OCI-LY3 (cell line): ENCODE measurements around the gene NDUFV2.

Source experiments
- H2AFZ ChIP-seq: fragments of 200-600, 300-600 bp; shearing (Covaris generic); 2 replicates; pipeline ENCODE4 v1.6.0; 2014; ENCODE audit warnings: antibody characterized with exemption, low read depth, low read length
- H3K27ac ChIP-seq: fragments of 200-600, 300-600 bp; sonication (generic); 2 replicates; pipeline ENCODE4 v1.5.1; 2014; ENCODE audit warnings: mild to moderate bottlenecking, low read length, moderate library complexity, mixed read lengths
- H3K27me3 ChIP-seq: fragments of 200-600, 300-600 bp; sonication (generic); 2 replicates; pipeline ENCODE4 v1.6.1; 2014; ENCODE audit warnings: low read depth, low read length, mixed read lengths
- H3K36me3 ChIP-seq: fragments of 200-600, 300-600 bp; sonication (generic); replicated peaks from 2 replicates; pipeline ENCODE3; 2014; ENCODE audit warnings: low read depth, low read length, mixed read lengths
- H3K4me1 ChIP-seq: fragments of 300-600, 200-600 bp; sonication (generic); 2 replicates; pipeline ENCODE4 v1.6.1; 2014; ENCODE audit warnings: low read length, mixed read lengths
- H3K4me2 ChIP-seq: fragments of 200-600, 300-600 bp; sonication (generic); 2 replicates; pipeline ENCODE4 v1.6.1; 2014; ENCODE audit warnings: low read length, mixed read lengths
- H3K4me3 ChIP-seq: fragments of 300-600, 200-600 bp; sonication (generic); 2 replicates; pipeline ENCODE4 v1.5.1; 2014; ENCODE audit warnings: antibody characterized with exemption, mild to moderate bottlenecking, low read length, moderate library complexity
- H3K79me2 ChIP-seq: fragments of 300-600, 200-600 bp; shearing (Covaris generic); 2 replicates; pipeline ENCODE4 v1.6.1; 2014; ENCODE audit warnings: mild to moderate bottlenecking, low read length, mixed read lengths
- H3K9ac ChIP-seq: fragments of 300-600, 200-600 bp; shearing (Covaris generic); 2 replicates; pipeline ENCODE4 v1.6.0; 2014; ENCODE audit warnings: mild to moderate bottlenecking, low read length, moderate library complexity
- H3K9me3 ChIP-seq: fragments of 200-600, 300-600 bp; shearing (Covaris generic); 2 replicates; pipeline ENCODE4 v1.6.1; 2014; ENCODE audit warnings: low read length, mixed read lengths; ENCODE audit not compliant: insufficient read depth
- H4K20me1 ChIP-seq: fragments of 200-600, 300-600 bp; sonication (generic); 2 replicates; pipeline ENCODE4 v1.6.1; 2016; ENCODE audit warnings: low read length, mixed read lengths; ENCODE audit not compliant: insufficient read depth
- EZH2phosphoT487 ChIP-seq: fragments of 200-600 bp; shearing (Covaris generic); IDR thresholded peaks from 2 replicates; pipeline ENCODE4 v1.6.1; 2018; ENCODE audit warnings: antibody characterized with exemption, mixed run types, low read depth
- TF ChIP-seq, protein P1 (sequence below): fragments of 200-600, 300-600 bp; sonication (generic); IDR thresholded peaks from 2 replicates; pipeline ENCODE4 v1.5.1; 2014; ENCODE audit warnings: antibody characterized with exemption, low read length, low read depth

The NDUFV2 gene

DNA sequence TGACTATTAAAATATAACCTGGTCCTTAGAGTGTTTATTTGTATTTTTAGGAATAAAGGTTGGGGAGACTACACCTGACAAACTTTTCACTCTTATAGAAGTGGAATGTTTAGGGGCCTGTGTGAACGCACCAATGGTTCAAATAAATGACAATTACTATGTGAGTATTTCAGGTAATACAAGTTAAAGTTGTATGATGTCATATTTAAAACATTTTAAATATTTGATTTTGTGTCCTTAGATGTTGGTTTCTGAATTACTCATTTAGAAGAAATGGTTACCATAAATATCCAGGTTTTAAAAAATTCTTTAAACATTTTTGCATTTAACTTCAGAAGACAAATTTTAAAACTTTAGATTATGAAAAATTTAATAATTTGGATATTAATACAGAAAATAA, 22.3 kb downstream of the NDUFV2 start:
- Histone ChIP-seq H2AFZ (no peak overlapping the region), H3K9me3 (no peaks in the 10 kb centered on the region), H3K27me3 (no peaks in the 10 kb centered on the region), H3K4me2 (no peak overlapping the region), H3K4me3 (no peak overlapping the region), H3K36me3 (peaks cover 64% of the 10 kb centered on the region), H4K20me1 (peaks cover 20% of the 10 kb centered on the region; the same call in 1 of the 2 replicates), H3K9ac (no peak overlapping the region), H3K4me1 (peaks cover 30% of the 10 kb centered on the region), H3K79me2 (peaks cover 99% of the 10 kb centered on the region), H3K27ac (0 out of 2 replicates have a peak overlapping the region, but pooled peaks have one; percentile 12)
- TF ChIP-seq, protein P1, sequence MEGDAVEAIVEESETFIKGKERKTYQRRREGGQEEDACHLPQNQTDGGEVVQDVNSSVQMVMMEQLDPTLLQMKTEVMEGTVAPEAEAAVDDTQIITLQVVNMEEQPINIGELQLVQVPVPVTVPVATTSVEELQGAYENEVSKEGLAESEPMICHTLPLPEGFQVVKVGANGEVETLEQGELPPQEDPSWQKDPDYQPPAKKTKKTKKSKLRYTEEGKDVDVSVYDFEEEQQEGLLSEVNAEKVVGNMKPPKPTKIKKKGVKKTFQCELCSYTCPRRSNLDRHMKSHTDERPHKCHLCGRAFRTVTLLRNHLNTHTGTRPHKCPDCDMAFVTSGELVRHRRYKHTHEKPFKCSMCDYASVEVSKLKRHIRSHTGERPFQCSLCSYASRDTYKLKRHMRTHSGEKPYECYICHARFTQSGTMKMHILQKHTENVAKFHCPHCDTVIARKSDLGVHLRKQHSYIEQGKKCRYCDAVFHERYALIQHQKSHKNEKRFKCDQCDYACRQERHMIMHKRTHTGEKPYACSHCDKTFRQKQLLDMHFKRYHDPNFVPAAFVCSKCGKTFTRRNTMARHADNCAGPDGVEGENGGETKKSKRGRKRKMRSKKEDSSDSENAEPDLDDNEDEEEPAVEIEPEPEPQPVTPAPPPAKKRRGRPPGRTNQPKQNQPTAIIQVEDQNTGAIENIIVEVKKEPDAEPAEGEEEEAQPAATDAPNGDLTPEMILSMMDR, result no peak
- TF ChIP-seq EZH2phosphoT487, result no peak

DNA sequence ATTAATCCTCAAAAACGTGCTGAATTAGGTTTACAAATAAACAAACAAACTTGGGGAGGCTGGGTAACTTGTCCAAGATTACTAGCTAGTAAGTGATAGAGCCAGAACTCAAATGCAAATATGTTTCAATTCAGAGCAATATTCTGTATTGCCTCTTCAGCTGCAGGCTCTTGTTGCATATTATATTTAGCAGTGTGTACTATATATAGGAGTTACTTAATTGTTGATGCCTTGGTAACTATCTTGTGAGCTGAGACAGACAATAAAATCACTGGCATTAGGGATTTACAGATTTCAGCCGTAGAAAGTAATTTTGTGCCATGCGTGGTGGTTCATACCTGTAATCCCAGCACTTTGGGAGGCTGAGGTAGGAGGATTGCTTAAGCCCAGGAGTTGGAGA, 23.8 kb downstream of the NDUFV2 start:
- Histone ChIP-seq H3K27me3 (no peaks in the 10 kb centered on the region), H3K36me3 (peaks cover 72% of the 10 kb centered on the region), H3K4me2 (no peak overlapping the region), H3K9me3 (no peaks in the 10 kb centered on the region), H3K9ac (no peak overlapping the region), H3K79me2 (peaks cover 99% of the 10 kb centered on the region), H3K4me3 (no peak overlapping the region), H3K27ac (no peak overlapping the region), H4K20me1 (peaks cover 30% of the 10 kb centered on the region), H3K4me1 (peaks cover 14% of the 10 kb centered on the region), H2AFZ (no peak overlapping the region)
- TF ChIP-seq EZH2phosphoT487, result no peak

DNA sequence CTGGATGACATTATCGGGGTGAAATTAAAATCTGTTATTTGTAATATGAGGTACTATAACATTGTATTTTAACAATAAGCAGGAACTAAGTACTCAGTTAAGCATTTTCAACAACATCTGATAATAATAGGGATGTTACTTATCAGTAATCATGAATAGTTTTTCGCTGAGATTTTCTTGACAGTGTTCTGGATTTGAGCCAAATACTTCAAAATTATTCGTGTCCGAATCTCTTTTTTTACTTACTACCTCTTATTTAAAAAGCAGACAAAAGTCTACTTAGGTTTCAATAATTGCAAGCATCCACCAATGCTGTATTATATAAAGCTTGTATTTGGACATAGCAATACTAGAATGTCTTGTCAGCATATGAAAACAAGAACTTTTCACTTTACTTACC, 27.7 kb downstream of the NDUFV2 start:
- Histone ChIP-seq H4K20me1 (peaks cover 22% of the 10 kb centered on the region), H3K4me1 (peaks cover 29% of the 10 kb centered on the region), H3K4me2 (no peak overlapping the region), H3K9me3 (no peaks in the 10 kb centered on the region), H3K36me3 (peaks cover 61% of the 10 kb centered on the region), H3K27ac (no peak overlapping the region), H2AFZ (no peak overlapping the region), H3K9ac (no peak overlapping the region), H3K79me2 (peaks cover 100% of the 10 kb centered on the region), H3K27me3 (no peaks in the 10 kb centered on the region), H3K4me3 (no peak overlapping the region)
- TF ChIP-seq EZH2phosphoT487, result no peak
- TF ChIP-seq, protein P1, result no peak

DNA sequence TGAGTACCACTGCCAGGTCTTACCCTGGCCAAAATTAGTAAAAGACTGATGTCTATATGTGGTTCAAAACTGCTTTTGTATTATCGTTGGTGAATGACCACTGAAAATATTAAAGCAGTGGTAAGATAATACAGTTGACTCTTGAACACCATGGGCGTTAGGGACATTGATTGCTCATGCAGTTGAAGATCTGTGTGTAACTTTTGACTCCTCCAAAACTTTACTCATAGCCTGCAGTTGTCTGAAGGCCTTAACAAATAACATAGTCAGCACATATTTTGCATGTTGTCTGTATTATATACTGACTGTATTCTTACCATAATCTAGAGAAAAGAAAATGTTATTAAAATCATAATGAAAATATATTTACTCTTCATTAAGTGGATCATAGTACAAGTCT, 28.3 kb downstream of the NDUFV2 start:
- Histone ChIP-seq H3K79me2 (peaks cover 100% of the 10 kb centered on the region), H3K36me3 (peaks cover 60% of the 10 kb centered on the region), H2AFZ (no peak overlapping the region), H3K4me2 (no peak overlapping the region), H3K4me3 (no peak overlapping the region), H3K4me1 (peaks cover 31% of the 10 kb centered on the region), H4K20me1 (peaks cover 20% of the 10 kb centered on the region), H3K9ac (no peak overlapping the region), H3K9me3 (no peaks in the 10 kb centered on the region), H3K27ac (no peak overlapping the region), H3K27me3 (no peaks in the 10 kb centered on the region)
- TF ChIP-seq, protein P1, result no peak
- no peak for TF ChIP-seq EZH2phosphoT487

DNA sequence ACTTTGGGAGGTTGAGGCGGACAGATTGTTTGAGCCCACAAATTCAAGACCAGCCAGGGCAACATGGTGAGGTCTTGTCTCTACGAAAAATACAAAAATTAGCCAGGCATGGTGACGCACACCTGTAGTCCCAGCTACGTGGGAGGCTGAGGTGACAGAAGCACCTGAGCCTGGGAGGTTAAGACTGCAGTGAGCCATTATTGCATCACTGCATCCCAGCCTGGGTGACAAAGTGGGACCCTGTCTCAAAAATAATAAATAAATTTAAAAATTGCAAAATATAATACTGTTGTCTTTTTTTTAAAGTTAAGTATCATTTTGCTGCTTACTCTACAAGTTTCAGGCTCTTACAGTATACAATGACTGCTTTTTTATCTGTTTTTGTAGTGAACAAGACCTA, 30.1 kb downstream of the NDUFV2 start:
- peaks cover 90% of the 10 kb centered on the region for H3K79me2 ChIP-seq
- no peak overlapping the region for H2AFZ ChIP-seq
- no peaks in the 10 kb centered on the region for H3K9me3 ChIP-seq
- TF ChIP-seq, protein P1, result no peak
- TF ChIP-seq EZH2phosphoT487, result no peak
- H3K27me3 ChIP-seq, result no peaks in the 10 kb centered on the region
- peak overlapping the region; percentile 96 for H3K27ac ChIP-seq
- H3K9ac ChIP-seq, result no peak overlapping the region
- H3K4me2 ChIP-seq, result peak overlapping the region; percentile 88; the same call in 1 of the 2 replicates
- peaks cover 19% of the 10 kb centered on the region for H4K20me1 ChIP-seq
- no peak overlapping the region for H3K4me3 ChIP-seq
- peaks cover 31% of the 10 kb centered on the region for H3K4me1 ChIP-seq
- H3K36me3 ChIP-seq, result peaks cover 51% of the 10 kb centered on the region
